Lung (tissue), 12 donors: ENCODE data around the gene KLHL25. TPM values are rescaled to one million over a fixed set of nuclear protein-coding genes. Genes with fewer than 3 reads are reported as not detected.

Experiments used
- ATAC-seq: fragments of 200-7000 bp; cut with Tn5 transposase; one replicate; pipeline ENCODE4 v1.9.1; 2020; ENCODE audit warnings: moderate number of reproducible peaks; ENCODE audit not compliant: insufficient read depth, low FRiP score
- DNase-seq, 3 donors: peaks; one replicate each; pipeline ENCODE4 v3.0.0-alpha.2; 2013 to 2017
- H3K27ac ChIP-seq, 2 donors: one replicate each; pipeline ENCODE4 v1.5.1; 2013; ENCODE audit warnings: mild to moderate bottlenecking in 2 of 2, moderate library complexity in 2 of 2, control low read depth in 1 of 2, inconsistent platforms in 1 of 2, low read depth in 1 of 2, low read length in 1 of 2
- H3K27me3 ChIP-seq, 3 donors: one replicate each; pipeline ENCODE4 v1.5.1; 2013; ENCODE audit warnings: low read length in 2 of 3; ENCODE audit not compliant: control insufficient read depth in 3 of 3, insufficient read depth in 3 of 3
- H3K36me3 ChIP-seq, 4 donors: one replicate each; pipeline ENCODE4 v1.5.1; 2013; ENCODE audit warnings: low read length in 4 of 4, mild to moderate bottlenecking in 1 of 4, moderate library complexity in 1 of 4; ENCODE audit not compliant: control insufficient read depth in 4 of 4, insufficient read depth in 4 of 4
- H3K4me1 ChIP-seq, 5 donors: one replicate each; pipeline ENCODE4 v1.5.1; 2013; ENCODE audit warnings: low read length in 5 of 5, mild to moderate bottlenecking in 2 of 5, moderate library complexity in 1 of 5; ENCODE audit not compliant: control insufficient read depth in 5 of 5, insufficient read depth in 5 of 5
- H3K4me3 ChIP-seq: one replicate; pipeline ENCODE4 v1.5.1; 2013; ENCODE audit warnings: mild to moderate bottlenecking, control low read depth, moderate library complexity
- H3K9ac ChIP-seq, 2 donors: one replicate each; pipeline ENCODE4 v1.5.1; 2013; ENCODE audit warnings: low read length in 2 of 2, control low read depth in 1 of 2; ENCODE audit not compliant: insufficient read depth in 1 of 2
- H3K9me3 ChIP-seq, 4 donors: one replicate each; pipeline ENCODE4 v1.5.1; 2013; ENCODE audit warnings: low read length in 3 of 4, mild to moderate bottlenecking in 1 of 4, moderate library complexity in 1 of 4; ENCODE audit not compliant: control insufficient read depth in 4 of 4, insufficient read depth in 3 of 4
- CTCF ChIP-seq: IDR thresholded peaks from 2 replicates; pipeline ENCODE4 v1.5.1; 2012; ENCODE audit warnings: mild to moderate bottlenecking; ENCODE audit errors: control extremely low read depth, extremely low read depth
- WGBS, 2 donors: extraction: QIAGEN DNeasy Blood & Tissue Kit; methylation state at CpG; one replicate each; pipeline ENCODE4 v1.1.7; 2013; 5-methylcytosine and 5-hydroxymethylcytosine counted together
- polyA plus RNA-seq, 2 donors: library from polyadenylated mRNA; stranded (reverse); fragments of 200-250 nt; gene quantifications; one replicate each; pipeline ENCODE4 v1.2.1, GENCODE V29; 2013
- total RNA-seq, 2 donors: library from RNA; depleted of rRNA in 1 of 2; stranded (reverse); fragments of >200 nt in 1 of 2; gene quantifications; one replicate each; pipeline ENCODE4 v1.2.1, GENCODE V29; 2014 to 2021
- donor health status: control.
- donor health status: control.
- donor health status: Bipolar disorder and iron deficiency.
- donor health status: healthy.
- donor health status: DM: yes; HTN: yes; CAD: no.

KLHL25 gene
- total and polyA plus RNA-seq, 4 donors = 3.0 to 9.2 (median 7.1) TPM

GRCh38 chr15:85789496-85789875, 5.2 kb downstream of the KLHL25 start:
- no peaks in the 10 kb centered on the region for H3K36me3 ChIP-seq
- H3K4me3 ChIP-seq = no peak overlapping the region
- DNase-seq (no peak), ATAC-seq (no peak)
- H3K27me3 ChIP-seq = no peaks in the 10 kb centered on the region
- TF ChIP-seq CTCF = no peak
- H3K27ac ChIP-seq = no peak overlapping the region
- no peaks in the 10 kb centered on the region for H3K9me3 ChIP-seq
- no peak overlapping the region for H3K9ac ChIP-seq
- 83 to 90% methylated on average over 7 of the region's 7 CpGs for WGBS, 2 donors
- peaks cover 4 to 22% (median 13%) of the 10 kb centered on the region in 5 donors for H3K4me1 ChIP-seq

- Histone ChIP-seq H3K4me1 (peaks cover 4 to 22% (median 13%) of the 10 kb centered on the region in 5 donors), H3K9me3 (no peaks in the 10 kb centered on the region), H3K4me3 (no peak overlapping the region), H3K36me3 (no peaks in the 10 kb centered on the region), H3K27me3 (no peaks in the 10 kb centered on the region), H3K27ac (no peak overlapping the region), H3K9ac (no peak overlapping the region)
- TF ChIP-seq CTCF = no peak
- ATAC-seq (peak; percentile 33), DNase-seq (peak in 2 of 3 donors; percentile 47 to 62)
- WGBS, 2 donors = 78% methylated on average over 12 of the region's 12 CpGs
Observed at GRCh38 chr15:85788771-85789495, 5.8 kb downstream of the KLHL25 start.

GRCh38 chr15:85786781-85787114, 8.0 kb downstream of the KLHL25 start:
- H3K4me1 ChIP-seq = peaks cover 0 to 13% (median 9%) of the 10 kb centered on the region in 5 donors
- no peaks in the 10 kb centered on the region for H3K9me3 ChIP-seq
- TF ChIP-seq CTCF = no peak
- no peak overlapping the region for H3K4me3 ChIP-seq
- H3K9ac ChIP-seq = no peak overlapping the region
- H3K27ac ChIP-seq = no peak overlapping the region
- DNase-seq (no peak), ATAC-seq (no peak)
- H3K36me3 ChIP-seq = peaks cover 0 to 2% (median 0%) of the 10 kb centered on the region in 4 donors
- 85 to 87% methylated on average over 3 of the region's 3 CpGs for WGBS, 2 donors
- H3K27me3 ChIP-seq = no peaks in the 10 kb centered on the region
